Measurements from ENCODE around the gene STXBP4. TPM values are rescaled to one million over a fixed set of nuclear protein-coding genes. Genes with fewer than 3 reads are reported as not detected.

The STXBP4 gene

Small RNA genes within 50 kb of the gene (small RNA-seq; reads per million reads assigned to genes)
- gene AC007485.1 (ENCODE audit: insufficient read depth), result not detected

Measured in mesendoderm (in vitro differentiated cells).